Hepatocyte (in vitro differentiated cells): Measurements from ENCODE around the gene SLC22A14. TPM values are rescaled to one million over a fixed set of nuclear protein-coding genes. Genes with fewer than 3 reads are reported as not detected.

ENCODE experiments used
- DNase-seq: peaks from one replicate; pipeline ENCODE4 v3.0.0-alpha.2; 2016; ENCODE audit warnings: low spot score
- H2AFZ ChIP-seq: fragments of 200-600 bp; sonication (generic); 2 replicates; pipeline ENCODE4 v1.6.0; 2016; ENCODE audit warnings: antibody characterized with exemption, mild to moderate bottlenecking
- H3K27ac ChIP-seq: fragments of 200-600 bp; sonication (generic); 2 replicates; pipeline ENCODE4 v1.5.1; 2016; ENCODE audit warnings: mild to moderate bottlenecking
- H3K27me3 ChIP-seq: fragments of 200-600 bp; sonication (generic); 2 replicates; pipeline ENCODE4 v1.6.1; 2016
- H3K36me3 ChIP-seq: fragments of 200-600 bp; sonication (generic); replicated peaks from 2 replicates; pipeline ENCODE4 v1.5.1; 2016; ENCODE audit warnings: low read depth; ENCODE audit not compliant: insufficient read depth
- H3K4me1 ChIP-seq: fragments of 200-600 bp; sonication (generic); 2 replicates; pipeline ENCODE4 v1.5.1; 2016; ENCODE audit warnings: mild to moderate bottlenecking, moderate library complexity; ENCODE audit not compliant: insufficient read depth
- H3K4me2 ChIP-seq: fragments of 200-600 bp; sonication (generic); 2 replicates; pipeline ENCODE4 v1.6.0; 2016
- H3K4me3 ChIP-seq: fragments of 200-600 bp; sonication (generic); 2 replicates; pipeline ENCODE4 v1.5.1; 2016; ENCODE audit warnings: mild to moderate bottlenecking
- H3K79me2 ChIP-seq: fragments of 200-600 bp; sonication (generic); 2 replicates; pipeline ENCODE4 v1.6.0; 2017; ENCODE audit warnings: mild to moderate bottlenecking
- H3K9me2 ChIP-seq: fragments of 200-600 bp; sonication (generic); replicated peaks from 2 replicates; pipeline ENCODE4 v1.6.0; 2017; ENCODE audit warnings: mild to moderate bottlenecking; ENCODE audit not compliant: insufficient read depth
- H3K9me3 ChIP-seq: fragments of 200-600 bp; sonication (generic); 2 replicates; pipeline ENCODE4 v1.5.1; 2016; ENCODE audit warnings: low read depth, mild to moderate bottlenecking
- H4K20me1 ChIP-seq: fragments of 200-600 bp; sonication (generic); 2 replicates; pipeline ENCODE4 v1.6.0; 2016; ENCODE audit warnings: mild to moderate bottlenecking; ENCODE audit not compliant: insufficient read depth, poor library complexity, severe bottlenecking
- CTCF ChIP-seq: fragments of 200-600 bp; sonication (generic); IDR thresholded peaks from 2 replicates; pipeline ENCODE4 v1.5.1; 2016; ENCODE audit warnings: antibody characterized with exemption, mild to moderate bottlenecking; ENCODE audit not compliant: poor library complexity
- EZH2 ChIP-seq: fragments of 200-600 bp; sonication (generic); IDR thresholded peaks from 2 replicates; pipeline ENCODE4 v1.6.1; 2016; ENCODE audit warnings: antibody characterized with exemption, mild to moderate bottlenecking, borderline replicate concordance
- EZH2phosphoT487 ChIP-seq: fragments of 200-600 bp; sonication (generic); IDR thresholded peaks from one replicate; pipeline ENCODE4 v1.6.1; 2018; ENCODE audit warnings: antibody characterized with exemption, mild to moderate bottlenecking, low read depth, moderate library complexity; ENCODE audit not compliant: unreplicated experiment, severe bottlenecking
- WGBS: methylation state at CpG from one replicate; pipeline ENCODE4 v1.1.6; 2016; ENCODE audit warnings: low lambda C conversion rate; ENCODE audit errors: missing lambda C conversion rate; 5-methylcytosine and 5-hydroxymethylcytosine counted together
- polyA plus RNA-seq: library from polyadenylated mRNA; unstranded; fragments of >200 nt; fragmentation: Nextera tagmentation; extraction: Ambion mirVana; gene quantifications from 2 replicates; pipeline ENCODE4 v1.2.1, GENCODE V29; 2016
- total RNA-seq: library from RNA; depleted of rRNA; stranded (reverse); fragments of >200 nt; gene quantifications from 2 replicates; pipeline ENCODE4 v1.2.3, GENCODE V29; 2014

SLC22A14 gene
- total and polyA plus RNA-seq, 2 experiments from 2014 or later: 0.57 to 0.64 TPM

GRCh38 chr3:38307599-38307998 lies 25.5 kb downstream of the SLC22A14 start:
- Histone ChIP-seq H3K9me2 (no peaks in the 10 kb centered on the region), H3K27ac (no peak overlapping the region), H3K79me2 (no peaks in the 10 kb centered on the region), H3K27me3 (no peaks in the 10 kb centered on the region), H3K4me3 (no peak overlapping the region), H3K4me2 (no peak overlapping the region), H2AFZ (no peak overlapping the region), H4K20me1 (no peaks in the 10 kb centered on the region), H3K36me3 (no peaks in the 10 kb centered on the region), H3K9me3 (no peaks in the 10 kb centered on the region), H3K4me1 (no peaks in the 10 kb centered on the region)
- WGBS: 95% methylated on average over 10 of the region's 12 CpGs
- TF ChIP-seq EZH2phosphoT487: no peak
- TF ChIP-seq EZH2: no peak
- TF ChIP-seq CTCF: no peak
- DNase-seq: no peak

- no peak for DNase-seq
- Histone ChIP-seq H3K4me3 (no peak overlapping the region), H3K36me3 (no peaks in the 10 kb centered on the region), H3K9me3 (no peaks in the 10 kb centered on the region), H4K20me1 (no peaks in the 10 kb centered on the region), H2AFZ (no peak overlapping the region), H3K4me1 (no peaks in the 10 kb centered on the region), H3K79me2 (no peaks in the 10 kb centered on the region), H3K27me3 (no peaks in the 10 kb centered on the region), H3K27ac (no peak overlapping the region), H3K4me2 (no peak overlapping the region), H3K9me2 (no peaks in the 10 kb centered on the region)
- TF ChIP-seq CTCF (no peak), EZH2phosphoT487 (no peak), EZH2 (no peak)
- whole genome bisulfite sequencing: 89% methylated on average over 9 of the region's 9 CpGs
These were observed 26.4 kb downstream of the SLC22A14 start for GRCh38 chr3:38308456-38308855.

- TF ChIP-seq EZH2 (no peak), EZH2phosphoT487 (no peak)
- Histone ChIP-seq H3K27me3 (no peaks in the 10 kb centered on the region), H3K9me2 (no peaks in the 10 kb centered on the region), H4K20me1 (no peaks in the 10 kb centered on the region), H3K4me1 (no peaks in the 10 kb centered on the region), H3K9me3 (no peaks in the 10 kb centered on the region), H3K27ac (no peak overlapping the region), H3K79me2 (no peaks in the 10 kb centered on the region), H3K36me3 (no peaks in the 10 kb centered on the region), H3K4me3 (no peak overlapping the region), H3K4me2 (no peak overlapping the region), H2AFZ (no peak overlapping the region)
- DNase-seq: no peak
- WGBS: 100% methylated on average over 1 of the region's 1 CpG
These were observed 29.4 kb downstream of the SLC22A14 start for GRCh38 chr3:38311476-38311875.

GRCh38 chr3:38311941-38312340 lies 29.8 kb downstream of the SLC22A14 start:
- Histone ChIP-seq H3K9me3 (no peaks in the 10 kb centered on the region), H3K9me2 (no peaks in the 10 kb centered on the region), H2AFZ (no peak overlapping the region), H3K4me1 (no peaks in the 10 kb centered on the region), H3K27ac (no peak overlapping the region), H3K36me3 (no peaks in the 10 kb centered on the region), H4K20me1 (no peaks in the 10 kb centered on the region), H3K79me2 (no peaks in the 10 kb centered on the region), H3K27me3 (no peaks in the 10 kb centered on the region), H3K4me2 (no peak overlapping the region), H3K4me3 (no peak overlapping the region)
- 77% methylated on average over 2 of the region's 2 CpGs for WGBS
- TF ChIP-seq EZH2: no peak
- TF ChIP-seq EZH2phosphoT487: no peak
- no peak for TF ChIP-seq CTCF
- no peak for DNase-seq
